Measurements from ENCODE around the gene CERS6. TPM values are rescaled to one million over a fixed set of nuclear protein-coding genes. Genes with fewer than 3 reads are reported as not detected.

The CERS6 gene
- total RNA-seq, 1 donor from 2014 or later: 66.5 TPM

GRCh38 chr2:168592181-168592831, 136.2 kb downstream of the CERS6 start:
- H3K27ac Mint-ChIP-seq: no peak overlapping the region
- H3K4me3 Mint-ChIP-seq: no peak overlapping the region
- peaks cover 25% of the 10 kb centered on the region for H3K4me1 Mint-ChIP-seq
- H3K36me3 Mint-ChIP-seq: peaks cover 13% of the 10 kb centered on the region
- DNase-seq (ENCODE audit: low spot score in 2 of 2, unreplicated experiment in 2 of 2): no peak
- TF ChIP-seq, protein P1, sequence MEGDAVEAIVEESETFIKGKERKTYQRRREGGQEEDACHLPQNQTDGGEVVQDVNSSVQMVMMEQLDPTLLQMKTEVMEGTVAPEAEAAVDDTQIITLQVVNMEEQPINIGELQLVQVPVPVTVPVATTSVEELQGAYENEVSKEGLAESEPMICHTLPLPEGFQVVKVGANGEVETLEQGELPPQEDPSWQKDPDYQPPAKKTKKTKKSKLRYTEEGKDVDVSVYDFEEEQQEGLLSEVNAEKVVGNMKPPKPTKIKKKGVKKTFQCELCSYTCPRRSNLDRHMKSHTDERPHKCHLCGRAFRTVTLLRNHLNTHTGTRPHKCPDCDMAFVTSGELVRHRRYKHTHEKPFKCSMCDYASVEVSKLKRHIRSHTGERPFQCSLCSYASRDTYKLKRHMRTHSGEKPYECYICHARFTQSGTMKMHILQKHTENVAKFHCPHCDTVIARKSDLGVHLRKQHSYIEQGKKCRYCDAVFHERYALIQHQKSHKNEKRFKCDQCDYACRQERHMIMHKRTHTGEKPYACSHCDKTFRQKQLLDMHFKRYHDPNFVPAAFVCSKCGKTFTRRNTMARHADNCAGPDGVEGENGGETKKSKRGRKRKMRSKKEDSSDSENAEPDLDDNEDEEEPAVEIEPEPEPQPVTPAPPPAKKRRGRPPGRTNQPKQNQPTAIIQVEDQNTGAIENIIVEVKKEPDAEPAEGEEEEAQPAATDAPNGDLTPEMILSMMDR (IDR thresholded peaks at IDR 0.05; ENCODE audit: unreplicated experiment): no peak
- H3K27me3 Mint-ChIP-seq (ENCODE audit: low read depth): no peaks in the 10 kb centered on the region
- H3K9me3 Mint-ChIP-seq: no peaks in the 10 kb centered on the region

- TF ChIP-seq, protein P1 (IDR thresholded peaks at IDR 0.05; ENCODE audit: unreplicated experiment): no peak
- Mint-ChIP-seq H3K9me3 (no peaks in the 10 kb centered on the region), H3K36me3 (peaks cover 4% of the 10 kb centered on the region)
These were observed 137.6 kb downstream of the CERS6 start for GRCh38 chr2:168593713-168594112.

GRCh38 chr2:168594778-168595177, 138.7 kb downstream of the CERS6 start:
- Mint-ChIP-seq H3K27ac (peak overlapping the region; percentile 36), H3K4me1 (peaks cover 38% of the 10 kb centered on the region), H3K36me3 (peaks cover 4% of the 10 kb centered on the region), H3K27me3 (ENCODE audit: low read depth) (no peaks in the 10 kb centered on the region), H3K9me3 (no peaks in the 10 kb centered on the region), H3K4me3 (no peak overlapping the region)
- no peak for DNase-seq (ENCODE audit: low spot score in 2 of 2, unreplicated experiment in 2 of 2)
- TF ChIP-seq, protein P1 (IDR thresholded peaks at IDR 0.05; ENCODE audit: unreplicated experiment): no peak

More at GRCh38 chr2:168593713-168594112, 137.6 kb downstream of the CERS6 start:
- Mint-ChIP-seq H3K4me1 (peaks cover 32% of the 10 kb centered on the region), H3K4me3 (no peak overlapping the region), H3K27me3 (ENCODE audit: low read depth) (no peaks in the 10 kb centered on the region), H3K27ac (no peak overlapping the region)
- no peak for DNase-seq (ENCODE audit: low spot score in 2 of 2, unreplicated experiment in 2 of 2)

DNA sequence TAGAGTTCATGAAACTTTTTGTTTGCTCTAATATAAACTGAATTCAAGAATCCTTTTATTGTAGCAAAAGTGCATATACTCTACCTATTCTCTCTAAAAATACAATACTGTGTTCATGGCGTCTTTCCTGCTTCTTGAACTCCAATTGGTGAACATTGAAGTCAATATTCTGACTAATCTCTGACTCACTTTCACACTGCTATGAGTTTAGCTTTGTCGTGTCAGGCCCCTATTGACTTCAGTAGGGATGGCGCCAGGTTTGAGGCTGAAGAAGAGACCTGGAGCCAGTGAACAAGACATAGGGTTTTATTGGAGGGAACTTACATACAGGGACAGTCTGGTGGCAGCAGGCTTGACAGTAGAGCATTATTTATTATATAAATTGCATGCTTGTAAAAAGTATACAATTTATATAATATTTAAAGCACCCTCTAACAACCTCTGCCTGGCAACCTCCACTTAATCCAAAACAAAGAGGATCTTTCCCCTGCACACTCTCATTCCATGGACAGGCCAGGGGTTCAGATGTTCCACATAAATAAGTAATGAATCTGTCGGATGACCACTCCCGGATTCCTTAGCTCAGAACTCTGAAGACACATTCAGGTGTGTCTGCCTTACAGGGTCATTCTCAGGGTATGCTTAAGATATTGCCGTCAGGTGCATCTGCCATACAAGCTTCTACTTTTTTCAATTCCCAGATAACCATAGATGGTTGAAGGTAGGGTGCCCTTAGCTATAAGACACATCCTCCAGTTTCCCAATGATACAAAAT, 141.0 kb downstream of the CERS6 start:
- H3K27ac Mint-ChIP-seq: peak overlapping the region; percentile 63

GRCh38 chr2:168599738-168600137, 143.7 kb downstream of the CERS6 start:
- Mint-ChIP-seq H3K9me3 (peaks cover 9% of the 10 kb centered on the region), H3K27me3 (ENCODE audit: low read depth) (no peaks in the 10 kb centered on the region), H3K4me1 (peaks cover 37% of the 10 kb centered on the region), H3K36me3 (peaks cover 17% of the 10 kb centered on the region), H3K27ac (peak overlapping the region; percentile 57), H3K4me3 (no peak overlapping the region)
- TF ChIP-seq, protein P1 (IDR thresholded peaks at IDR 0.05; ENCODE audit: unreplicated experiment): no peak
- no peak for DNase-seq (ENCODE audit: low spot score in 2 of 2, unreplicated experiment in 2 of 2)

More for the DNA sequence above, 141.0 kb downstream of the CERS6 start:
- Mint-ChIP-seq H3K9me3 (peaks cover 3% of the 10 kb centered on the region), H3K4me3 (no peak overlapping the region), H3K36me3 (peaks cover 8% of the 10 kb centered on the region), H3K27me3 (ENCODE audit: low read depth) (no peaks in the 10 kb centered on the region), H3K4me1 (peaks cover 32% of the 10 kb centered on the region)
- TF ChIP-seq, protein P1 (IDR thresholded peaks at IDR 0.05; ENCODE audit: unreplicated experiment): no peak
- DNase-seq (ENCODE audit: low spot score in 2 of 2, unreplicated experiment in 2 of 2): no peak
